HepG2 (cell line): ENCODE results near the gene BCO2. TPM values are rescaled to one million over a fixed set of nuclear protein-coding genes. Genes with fewer than 3 reads are reported as not detected.

Experiments
- DNMT3B ChIP-seq: conservative IDR thresholded peaks from 2 replicates; pipeline ENCODE4 v1.6.1; 2016; ENCODE audit warnings: missing biosample characterization, control low read depth
- ETS1 ChIP-seq: sonication (generic); formaldehyde crosslinking; IDR thresholded peaks from 2 replicates; pipeline ENCODE4 v1.4.0; 2020; ENCODE audit warnings: missing genetic modification reagents
- GATA4 ChIP-seq: sonication (generic); IDR thresholded peaks from 2 replicates; pipeline ENCODE4 v1.6.1; 2016; ENCODE audit warnings: antibody characterized with exemption, low read depth, borderline replicate concordance
- GLMP ChIP-seq: sonication (generic); formaldehyde crosslinking; IDR thresholded peaks from 2 replicates; pipeline ENCODE4 v1.9.0; 2021; ENCODE audit warnings: missing genetic modification reagents, mild to moderate bottlenecking, borderline replicate concordance
- HINFP ChIP-seq: sonication (generic); formaldehyde crosslinking; IDR thresholded peaks from 2 replicates; pipeline ENCODE4 v1.4.0; 2020; ENCODE audit warnings: low read depth, mild to moderate bottlenecking, missing genetic modification reagents
- MTERF4 ChIP-seq: sonication (generic); formaldehyde crosslinking; IDR thresholded peaks from 2 replicates; pipeline ENCODE4 v1.8.0; 2023; ENCODE audit warnings: mild to moderate bottlenecking, missing genetic modification reagents
- POGK ChIP-seq: sonication (generic); formaldehyde crosslinking; conservative IDR thresholded peaks from 2 replicates; pipeline ENCODE4 v1.8.0; 2022; ENCODE audit warnings: mild to moderate bottlenecking, moderate library complexity, missing genetic modification reagents
- RAD21 ChIP-seq: fragments of 450-650 bp; formaldehyde crosslinking; IDR thresholded peaks from 2 replicates; pipeline ENCODE4 v1.5.0; 2020; ENCODE audit warnings: mild to moderate bottlenecking
- SAP130 ChIP-seq: IDR thresholded peaks from 2 replicates; pipeline ENCODE4 v1.6.1; 2016; ENCODE audit warnings: low read depth
- SMAD1 ChIP-seq: sonication (generic); formaldehyde crosslinking; IDR thresholded peaks from 2 replicates; pipeline ENCODE4 v1.4.0; 2020; ENCODE audit warnings: missing genetic modification reagents, low read depth, mild to moderate bottlenecking, borderline replicate concordance
- SP1 ChIP-seq, 2 experiments: fragments of 450-650 bp in 1 of 2; sonication (generic) in 1 of 2; formaldehyde crosslinking in 1 of 2; IDR thresholded peaks; 2 replicates each; pipeline versions ENCODE4 v1.4.0 to v1.6.1; 2016 to 2020; ENCODE audit warnings: missing genetic modification reagents in 1 of 2
- TCF12 ChIP-seq, 2 experiments: fragments of 450-650 bp in 1 of 2; sonication (generic) in 1 of 2; formaldehyde crosslinking in 1 of 2; IDR thresholded peaks; 2 replicates each; pipeline versions ENCODE4 v1.6.1 to v1.8.0; 2017 to 2022; ENCODE audit warnings: antibody characterized with exemption in 1 of 2, mild to moderate bottlenecking in 1 of 2, missing genetic modification reagents in 1 of 2, moderate library complexity in 1 of 2
- YEATS2 ChIP-seq: sonication (generic); formaldehyde crosslinking; IDR thresholded peaks from 2 replicates; pipeline ENCODE4 v1.4.0; 2020; ENCODE audit warnings: missing genetic modification reagents, borderline replicate concordance
- ZBTB43 ChIP-seq: sonication (generic); formaldehyde crosslinking; conservative IDR thresholded peaks from 2 replicates; pipeline ENCODE4 v1.4.0; 2020; ENCODE audit warnings: missing genetic modification reagents
- ZNF343 ChIP-seq: sonication (generic); formaldehyde crosslinking; IDR thresholded peaks from 2 replicates; pipeline ENCODE4 v1.4.0; 2020; ENCODE audit warnings: mild to moderate bottlenecking, missing genetic modification reagents
- polyA plus RNA-seq, 8 experiments: library from polyadenylated mRNA; depleted of rRNA in 3 of 8; stranded (reverse) in 7 of 8; unstranded in 1 of 8; fragments of >200 nt; fragmentation: Illumina TruSeq in 4 of 8; extraction: Trizol in 4 of 8; gene quantifications; 2 replicates each; pipeline versions ENCODE4 v1.2.1 to v1.2.3, GENCODE V29; 2011 to 2016; ENCODE audit warnings: low read depth in 4 of 8, missing spikeins in 1 of 8, mixed read lengths in 1 of 8; ENCODE audit not compliant: insufficient read depth in 1 of 8
- total RNA-seq, 5 experiments: library from RNA; depleted of rRNA; stranded (reverse); fragments of >200 nt; fragmentation: Illumina TruSeq; extraction: Trizol; gene quantifications; 2 replicates each; pipeline ENCODE4 v1.2.3, GENCODE V29; 2016; ENCODE audit warnings: low read depth in 1 of 5

The BCO2 gene
- total and polyA plus RNA-seq, 2 of the 13 experiments (the other 11 are each of a cell fraction or from before 2014, with no cell fraction given): 0.38 to 0.58 TPM

- TF ChIP-seq ZNF343 (CRISPR knock-in tag) (peak; percentile 81; the same call in 1 of the 2 replicates), ETS1 (CRISPR knock-in tag) (peak; percentile 18; the same call in 1 of the 2 replicates), POGK (peak; percentile 47; the same call in 1 of the 2 replicates), RAD21 (CRISPR knock-in tag) (peak; percentile 7; the same call in 1 of the 2 replicates), SAP130 (CRISPR knock-in tag) (peak; percentile 83), SMAD1 (CRISPR knock-in tag) (peak; percentile 62; the same call in 1 of the 2 replicates), ZBTB43 (CRISPR knock-in tag) (peak; percentile 13; the same call in 1 of the 2 replicates), DNMT3B (CRISPR knock-in tag) (0 out of 2 replicates have a peak, but pooled peaks have one; percentile 75), HINFP (CRISPR knock-in tag) (0 out of 2 replicates have a peak, but pooled peaks have one; percentile 14), SP1 (IDR thresholded peaks at IDR 0.05) (no peak), SP1 (CRISPR knock-in tag; IDR thresholded peaks at IDR 0.05) (peak; percentile 73), MTERF4 (no peak; the same call in none of the 2 replicates), GLMP (CRISPR knock-in tag) (no peak), TCF12 (IDR thresholded peaks at IDR 0.05) (no peak), TCF12 (CRISPR knock-in tag; IDR thresholded peaks at IDR 0.05) (peak; percentile 73; the same call in 1 of the 2 replicates), YEATS2 (CRISPR knock-in tag) (peak; percentile 86), GATA4 (peak; percentile 40; the same call in 1 of the 2 replicates)
These were observed 50.9 kb downstream of the BCO2 start, which contains the start of gene PTS (continued) for GRCh38 chr11:112226062-112226830.
